K562 (cell line): Measurements from ENCODE around the gene IFT172. TPM values are rescaled to one million over a fixed set of nuclear protein-coding genes. Genes with fewer than 3 reads are reported as not detected.

ENCODE experiments used
- ATAC-seq: fragments of 200-7000 bp; cut with Tn5 transposase; 3 replicates; pipeline ENCODE4 v1.9.1; 2020; ENCODE audit warnings: moderate library complexity
- BruUV-seq: library from RNA; stranded (reverse); fragments of 400-500 nt; replicated peaks from 2 replicates; lab custom pipeline; 2021; lab: Mats Ljungman, UMichigan
- CTCF ChIA-PET: fragments of 300-600 bp; formaldehyde crosslinking; extraction: SDS; loops from one replicate; lab custom pipeline; 2021; ENCODE audit warnings: low intra/inter-chr PET ratio; lab: Yijun Ruan, JAX
- POLR2A ChIA-PET: fragments of 300-600, 350-650 bp; sonication (Branson Sonifier 250); formaldehyde crosslinking; extraction: SDS; loops from one replicate; lab custom pipeline; 2021; ENCODE audit warnings: antibody characterized with exemption, inconsistent platforms; lab: Yijun Ruan, JAX
- DNase-seq, 4 experiments: peaks; one replicate each; pipeline versions ENCODE4 v3.0.0 to v3.0.0-alpha.2; 2011 to 2018; ENCODE audit warnings: low spot score in 3 of 4, mixed read lengths in 3 of 4; ENCODE audit errors: extremely low read depth in 1 of 4
- FAIRE-seq: peaks from 2 replicates; lab custom pipeline; 2011; peaks lifted over from hg19 to GRCh38; lab: Jason Lieb, UNC
- H2AFZ ChIP-seq: 2 replicates; pipeline ENCODE4 v1.6.0; 2011; ENCODE audit warnings: low read depth, low read length, control low read depth, inconsistent platforms
- H3K27ac ChIP-seq: fragments of 200-600 bp; 3 replicates; pipeline ENCODE4 v1.8.0; 2011; ENCODE audit warnings: low read depth, mild to moderate bottlenecking, control low read depth, inconsistent platforms, low read length, moderate library complexity, mixed read lengths; ENCODE audit errors: extremely low read depth
- H3K27me3 ChIP-seq, 2 experiments: fragments of 300-600 bp in 1 of 2; 2 replicates in 1 of 2; 3 replicates in 1 of 2; pipeline versions ENCODE4 v1.6.0 to v1.8.0; 2011; ENCODE audit warnings: inconsistent platforms in 2 of 2, low read length in 2 of 2, mild to moderate bottlenecking in 1 of 2, mixed read lengths in 1 of 2, moderate library complexity in 1 of 2; ENCODE audit not compliant: control insufficient read depth in 2 of 2, insufficient read depth in 2 of 2
- H3K36me3 ChIP-seq: fragments of 300-600 bp; 3 replicates; pipeline ENCODE4 v1.8.0; 2011; ENCODE audit warnings: mild to moderate bottlenecking, low read length, inconsistent platforms; ENCODE audit not compliant: control insufficient read depth, insufficient read depth
- H3K4me1 ChIP-seq, 2 experiments: fragments of 200-600 bp in 1 of 2; replicated peaks in 1 of 2; 2 replicates in 1 of 2; 3 replicates in 1 of 2; pipeline versions ENCODE4 v1.5.1 to v1.8.0; 2011; ENCODE audit warnings: inconsistent platforms in 2 of 2, low read length in 2 of 2, mild to moderate bottlenecking in 1 of 2, mixed read lengths in 1 of 2, moderate library complexity in 1 of 2; ENCODE audit not compliant: control insufficient read depth in 2 of 2, insufficient read depth in 2 of 2
- H3K4me2 ChIP-seq: 2 replicates; pipeline ENCODE4 v1.6.1; 2011; ENCODE audit warnings: low read length, control low read depth, inconsistent platforms, mixed read lengths; ENCODE audit not compliant: insufficient read depth
- H3K4me3 ChIP-seq: fragments of 200-600 bp; sonication (generic), shearing (Covaris generic); 2 replicates; pipeline ENCODE4 v1.5.1; 2016; ENCODE audit warnings: control low read depth, inconsistent platforms
- H3K79me2 ChIP-seq: fragments of 200-600 bp; 3 replicates; pipeline ENCODE4 v1.8.0; 2011; ENCODE audit warnings: low read length, inconsistent platforms; ENCODE audit not compliant: control insufficient read depth, insufficient read depth
- H3K9ac ChIP-seq, 2 experiments: 2 replicates each; pipeline versions ENCODE4 v1.6.0 to v1.6.1; 2011; ENCODE audit warnings: low read depth in 2 of 2, low read length in 2 of 2, control low read depth in 1 of 2, inconsistent platforms in 1 of 2, mild to moderate bottlenecking in 1 of 2, mixed read lengths in 1 of 2; ENCODE audit not compliant: insufficient read depth in 1 of 2
- H3K9me1 ChIP-seq: one replicate; pipeline ENCODE4 v1.6.0; 2011; ENCODE audit warnings: inconsistent platforms, mild to moderate bottlenecking, low read length, moderate library complexity; ENCODE audit not compliant: control insufficient read depth, insufficient read depth
- H3K9me3 ChIP-seq: replicated peaks from 2 replicates; pipeline ENCODE4 v1.5.1; 2011; ENCODE audit warnings: low read depth, low read length, inconsistent platforms; ENCODE audit not compliant: control insufficient read depth, insufficient read depth
- H4K20me1 ChIP-seq: replicated peaks from 2 replicates; pipeline ENCODE4 v1.6.1; 2011; ENCODE audit warnings: low read length, inconsistent platforms, mixed read lengths; ENCODE audit not compliant: control insufficient read depth, insufficient read depth
- AFF4 ChIP-seq: sonication (generic); formaldehyde crosslinking; IDR thresholded peaks from 2 replicates; pipeline ENCODE4 v1.8.0; 2023; ENCODE audit warnings: mild to moderate bottlenecking, missing genetic modification reagents
- BHLHE40 ChIP-seq: IDR thresholded peaks from 2 replicates; pipeline ENCODE4 v1.6.1; 2011; ENCODE audit warnings: low read length, improper control_type of control experiment
- ESRRA ChIP-seq: fragments of 450-650 bp; IDR thresholded peaks from 2 replicates; pipeline ENCODE4 v1.6.1; 2014; ENCODE audit warnings: low read depth, mild to moderate bottlenecking, moderate library complexity, borderline replicate concordance
- POLR3A ChIP-seq: IDR thresholded peaks from 2 replicates; pipeline ENCODE4 v1.6.1; 2011; ENCODE audit warnings: borderline replicate concordance, mild to moderate bottlenecking, moderate library complexity; ENCODE audit not compliant: insufficient read length, insufficient read depth; ENCODE audit errors: extremely low read depth
- SPI1 ChIP-seq: IDR thresholded peaks from 2 replicates; pipeline ENCODE4 v1.6.1; 2011; ENCODE audit warnings: low read depth, low read length, control low read depth, borderline replicate concordance
- ZNF239 ChIP-seq: fragments of 250-450 bp; sonication (Bioruptor Pico); IDR thresholded peaks from 2 replicates; pipeline ENCODE4 v1.4.0; 2020; ENCODE audit warnings: mild to moderate bottlenecking
- ZNF398 ChIP-seq: fragments of 250-450 bp; sonication (Bioruptor Pico); IDR thresholded peaks from 2 replicates; pipeline ENCODE4 v1.8.0; 2021; ENCODE audit warnings: moderate library complexity, mild to moderate bottlenecking, inconsistent platforms
- ZNF512 ChIP-seq: IDR thresholded peaks from 2 replicates; pipeline ENCODE4 v1.6.1; 2016; ENCODE audit warnings: missing genetic modification characterization, missing compliant biosample characterization
- WGBS: fragments of 100-300 bp; shearing (Covaris generic); methylation state at CpG from one replicate; pipeline ENCODE4 v1.1.6; 2016; ENCODE audit warnings: low coverage, mixed read lengths; ENCODE audit not compliant: insufficient coverage; ENCODE audit errors: missing lambda C conversion rate; 5-methylcytosine and 5-hydroxymethylcytosine counted together
- in situ Hi-C: fragments of 300-500 bp; cut with MboI; formaldehyde crosslinking; loops from 4 replicates; pipeline ENCODE4 v1.15.0; 2018; ENCODE audit warnings: inconsistent platforms, mixed read lengths
- intact Hi-C: fragments of 100-400 bp; cut with micrococcal nuclease; formaldehyde crosslinking; loops from 2 replicates; pipeline ENCODE4 v1.14.2; 2022
- polyA plus RNA-seq, 8 experiments: library from polyadenylated mRNA; depleted of rRNA in 4 of 8; stranded (reverse) in 5 of 8; unstranded in 3 of 8; fragments of >200 nt; fragmentation: Nextera tagmentation in 2 of 8; fragmentation: Illumina TruSeq in 1 of 8; extraction: Ambion mirVana in 2 of 8; extraction: Trizol in 1 of 8; gene quantifications; 2 replicates each; pipeline versions ENCODE4 v1.2.1 to v1.2.3, GENCODE V29; 2011 to 2014; ENCODE audit warnings: inconsistent platforms in 1 of 8, missing spikeins in 1 of 8
- total RNA-seq, 7 experiments: library from RNA; depleted of rRNA in 6 of 7; stranded (reverse); fragments of >200 nt in 6 of 7; fragmentation: Illumina TruSeq in 2 of 7; extraction: Trizol in 2 of 7; gene quantifications; 2 replicates each; pipeline versions ENCODE4 v1.2.1 to v1.2.3, GENCODE V29; 2011 to 2021; ENCODE audit warnings: low replicate concordance in 1 of 7

The IFT172 gene
- total and polyA plus RNA-seq, 9 of the 15 experiments (the other 6 are each of a cell fraction or from before 2014, with no cell fraction given) = 5.6 to 19.1 (median 13.5) TPM

GRCh38 chr2:27501042-27501441, 11.5 kb upstream of the IFT172 start (continued):
- no peak for TF ChIP-seq ZNF512 (tag)

GRCh38 chr2:27498975-27499374, 9.4 kb upstream of the IFT172 start:
- H3K4me3 ChIP-seq = no peak overlapping the region
- DNase-seq = no peak
- FAIRE-seq = no peak
- POLR2A ChIA-PET = interaction anchor here (1.7 kb wide), 1 partner anchor 8 kb away, joined by 7 read pairs; no protein-coding TSS in a partner anchor
- no peaks in the 10 kb centered on the region for H4K20me1 ChIP-seq
- TF ChIP-seq ESRRA = peak; percentile 97
- TF ChIP-seq ZNF239 (CRISPR knock-in tag) = peak; percentile 99
- peak; percentile 45; the same call in 1 of the 2 replicates for TF ChIP-seq SPI1
- TF ChIP-seq POLR3A = no peak
- TF ChIP-seq ZNF398 (CRISPR knock-in tag) = no peak
- TF ChIP-seq AFF4 (CRISPR knock-in tag) = no peak
- peak; percentile 81 for TF ChIP-seq BHLHE40
- H3K27me3 ChIP-seq = no peaks in the 10 kb centered on the region; a peak in 1 of 5 replicates
- H3K9ac ChIP-seq = no peak overlapping the region
- H3K27ac ChIP-seq = no peak overlapping the region
- no peaks in the 10 kb centered on the region for H3K9me1 ChIP-seq
- H3K9me3 ChIP-seq = no peaks in the 10 kb centered on the region
- peak; percentile 44 for ATAC-seq
- no peaks in the 10 kb centered on the region for H3K36me3 ChIP-seq
- CTCF ChIA-PET = no interaction called here
- BruUV-seq = no TSS peak
- peaks cover 14 to 20% of the 10 kb centered on the region in 2 experiments; a peak in 4 of 5 replicates for H3K4me1 ChIP-seq
- H2AFZ ChIP-seq = 0 out of 2 replicates have a peak overlapping the region, but pooled peaks have one; percentile 29
- intact Hi-C loops (no loop called here), in situ Hi-C loops (no loop called here)
- WGBS = 58% methylated on average over 3 of the region's 3 CpGs
- no peak overlapping the region for H3K4me2 ChIP-seq
- H3K79me2 ChIP-seq = no peaks in the 10 kb centered on the region
